PC-3 (cell line): ENCODE results near the gene DCDC2. TPM values are rescaled to one million over a fixed set of nuclear protein-coding genes. Genes with fewer than 3 reads are reported as not detected.

Experiments used
- ATAC-seq: fragments of 200-7000 bp; cut with Tn5 transposase; 2 replicates; pipeline ENCODE4 v1.9.1; 2020; ENCODE audit warnings: mild to moderate bottlenecking, moderate library complexity
- BruUV-seq: library from RNA; stranded (reverse); fragments of 400-500 nt; replicated peaks from 2 replicates; lab custom pipeline; 2021; lab: Mats Ljungman, UMichigan
- CTCF ChIA-PET: fragments of 300-600 bp; sonication (Branson Sonifier 250); formaldehyde crosslinking; loops from one replicate; lab custom pipeline; 2022; ENCODE audit warnings: antibody characterized with exemption; lab: Charles Lee
- POLR2A ChIA-PET: fragments of 300-600 bp; sonication (Branson Sonifier 250); formaldehyde crosslinking; loops from one replicate; lab custom pipeline; 2022; ENCODE audit warnings: antibody characterized with exemption; ENCODE audit not compliant: unreplicated experiment; lab: Charles Lee
- DNase-seq: peaks from one replicate; pipeline ENCODE4 v3.0.0-alpha.2; 2015
- H2AFZ ChIP-seq: fragments of 300-600 bp; sonication (generic); 2 replicates; pipeline ENCODE4 v1.6.0; 2016; ENCODE audit warnings: antibody characterized with exemption, low read length
- H3F3A ChIP-seq: fragments of 300-600 bp; sonication (generic); one replicate; pipeline ENCODE4 v1.6.0; 2017; ENCODE audit warnings: antibody characterized with exemption, low read length, control low read depth, mild to moderate bottlenecking; ENCODE audit not compliant: unreplicated experiment
- H3K27ac ChIP-seq: fragments of 300-600 bp; sonication (generic); 2 replicates; pipeline ENCODE4 v1.5.1; 2016; ENCODE audit warnings: mild to moderate bottlenecking, low read length
- H3K27me3 ChIP-seq: fragments of 300-600 bp; sonication (generic); 2 replicates; pipeline ENCODE4 v1.6.1; 2016; ENCODE audit warnings: low read length, mixed read lengths
- H3K36me3 ChIP-seq: fragments of 300-600 bp; sonication (generic); 2 replicates; pipeline ENCODE4 v1.6.1; 2016; ENCODE audit warnings: low read depth, mixed run types, low read length, mixed read lengths
- H3K4me1 ChIP-seq: fragments of 300-600 bp; sonication (generic); 2 replicates; pipeline ENCODE4 v1.5.1; 2016; ENCODE audit warnings: low read length; ENCODE audit not compliant: insufficient read depth
- H3K4me2 ChIP-seq: fragments of 300-600 bp; sonication (generic); 2 replicates; pipeline ENCODE4 v1.6.0; 2016; ENCODE audit warnings: low read length
- H3K4me3 ChIP-seq: fragments of 300-600 bp; sonication (generic); 2 replicates; pipeline ENCODE4 v1.5.1; 2016; ENCODE audit warnings: mild to moderate bottlenecking, low read length, mixed read lengths
- H3K79me2 ChIP-seq: fragments of 300-600 bp; sonication (generic); 2 replicates; pipeline ENCODE4 v1.6.1; 2017; ENCODE audit warnings: low read length, mixed read lengths
- H3K9ac ChIP-seq: fragments of 300-600 bp; sonication (generic); 2 replicates; pipeline ENCODE4 v1.6.0; 2016; ENCODE audit warnings: mild to moderate bottlenecking, low read length
- H3K9me2 ChIP-seq: fragments of 300-600 bp; sonication (generic); replicated peaks from 2 replicates; pipeline ENCODE4 v1.6.1; 2016; ENCODE audit warnings: mixed run types, low read length, mixed read lengths
- H3K9me3 ChIP-seq: fragments of 300-600 bp; sonication (generic); 2 replicates; pipeline ENCODE4 v1.6.1; 2016; ENCODE audit warnings: low read length, mixed read lengths
- H4K20me1 ChIP-seq: fragments of 300-600 bp; sonication (generic); 2 replicates; pipeline ENCODE4 v1.6.1; 2016; ENCODE audit warnings: low read length, mixed read lengths
- EZH2 ChIP-seq: fragments of 300-600 bp; sonication (generic); IDR thresholded peaks from one replicate; pipeline ENCODE4 v1.6.1; 2017; ENCODE audit warnings: antibody characterized with exemption, mild to moderate bottlenecking, low read length; ENCODE audit not compliant: unreplicated experiment
- EZH2phosphoT487 ChIP-seq: fragments of 300-600 bp; sonication (generic); IDR thresholded peaks from 2 replicates; pipeline ENCODE4 v1.6.1; 2018; ENCODE audit warnings: mild to moderate bottlenecking, antibody characterized with exemption, low read length, borderline replicate concordance
- intact Hi-C: fragments of 100-400 bp; cut with micrococcal nuclease; formaldehyde crosslinking; loops from 2 replicates; pipeline ENCODE4 v1.9.0; 2023
- total RNA-seq: library from RNA; depleted of rRNA; stranded (reverse); fragments of >200 nt; gene quantifications from 2 replicates; pipeline ENCODE4 v1.2.3, GENCODE V29; 2014
- TF ChIP-seq, protein P1 (sequence below): fragments of 300-600 bp; sonication (generic); conservative IDR thresholded peaks from 2 replicates; pipeline ENCODE4 v1.5.1; 2017; ENCODE audit warnings: antibody characterized with exemption, low read depth, mild to moderate bottlenecking, low read length

Gene DCDC2
- total RNA-seq, 1 experiment from 2014 or later = 0.11 TPM

DNA sequence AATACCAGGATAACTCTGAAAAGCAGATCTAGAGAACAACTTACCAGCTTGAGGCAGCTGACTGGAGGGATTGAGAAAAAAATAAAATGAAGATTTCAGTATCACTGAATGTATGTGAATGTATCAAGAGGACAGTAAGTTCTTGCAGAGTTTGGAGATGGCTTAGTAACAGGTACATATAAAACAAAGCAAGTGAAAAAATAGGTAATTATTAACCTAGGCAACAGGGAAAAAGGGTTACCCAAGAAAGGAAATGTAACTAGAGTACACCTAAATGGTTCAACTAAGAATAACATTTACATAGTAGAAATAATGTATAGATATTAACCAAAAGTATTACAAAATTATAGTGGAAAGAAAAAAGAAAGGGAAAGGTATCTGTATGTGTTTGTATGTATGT, 164.5 kb downstream of the DCDC2 start:
- intact Hi-C loops = no loop called here
- TF ChIP-seq EZH2phosphoT487 (no peak), EZH2 (no peak)
- TF ChIP-seq, protein P1, sequence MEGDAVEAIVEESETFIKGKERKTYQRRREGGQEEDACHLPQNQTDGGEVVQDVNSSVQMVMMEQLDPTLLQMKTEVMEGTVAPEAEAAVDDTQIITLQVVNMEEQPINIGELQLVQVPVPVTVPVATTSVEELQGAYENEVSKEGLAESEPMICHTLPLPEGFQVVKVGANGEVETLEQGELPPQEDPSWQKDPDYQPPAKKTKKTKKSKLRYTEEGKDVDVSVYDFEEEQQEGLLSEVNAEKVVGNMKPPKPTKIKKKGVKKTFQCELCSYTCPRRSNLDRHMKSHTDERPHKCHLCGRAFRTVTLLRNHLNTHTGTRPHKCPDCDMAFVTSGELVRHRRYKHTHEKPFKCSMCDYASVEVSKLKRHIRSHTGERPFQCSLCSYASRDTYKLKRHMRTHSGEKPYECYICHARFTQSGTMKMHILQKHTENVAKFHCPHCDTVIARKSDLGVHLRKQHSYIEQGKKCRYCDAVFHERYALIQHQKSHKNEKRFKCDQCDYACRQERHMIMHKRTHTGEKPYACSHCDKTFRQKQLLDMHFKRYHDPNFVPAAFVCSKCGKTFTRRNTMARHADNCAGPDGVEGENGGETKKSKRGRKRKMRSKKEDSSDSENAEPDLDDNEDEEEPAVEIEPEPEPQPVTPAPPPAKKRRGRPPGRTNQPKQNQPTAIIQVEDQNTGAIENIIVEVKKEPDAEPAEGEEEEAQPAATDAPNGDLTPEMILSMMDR = no peak
- ATAC-seq (no peak), DNase-seq (no peak)
- H3K36me3 ChIP-seq = no peaks in the 10 kb centered on the region
- no peaks in the 10 kb centered on the region for H3F3A ChIP-seq
- H3K9me3 ChIP-seq = no peaks in the 10 kb centered on the region
- CTCF ChIA-PET = no interaction called here
- no peak overlapping the region for H3K4me2 ChIP-seq
- no peak overlapping the region for H2AFZ ChIP-seq
- no peak overlapping the region for H3K27ac ChIP-seq
- H3K79me2 ChIP-seq = no peaks in the 10 kb centered on the region
- no peaks in the 10 kb centered on the region for H3K4me1 ChIP-seq
- H4K20me1 ChIP-seq = no peaks in the 10 kb centered on the region
- no peak overlapping the region for H3K4me3 ChIP-seq
- H3K9me2 ChIP-seq = no peaks in the 10 kb centered on the region
- BruUV-seq = no TSS peak
- no peak overlapping the region for H3K9ac ChIP-seq
- peaks cover 56% of the 10 kb centered on the region for H3K27me3 ChIP-seq
- POLR2A ChIA-PET = no interaction called here

DNA sequence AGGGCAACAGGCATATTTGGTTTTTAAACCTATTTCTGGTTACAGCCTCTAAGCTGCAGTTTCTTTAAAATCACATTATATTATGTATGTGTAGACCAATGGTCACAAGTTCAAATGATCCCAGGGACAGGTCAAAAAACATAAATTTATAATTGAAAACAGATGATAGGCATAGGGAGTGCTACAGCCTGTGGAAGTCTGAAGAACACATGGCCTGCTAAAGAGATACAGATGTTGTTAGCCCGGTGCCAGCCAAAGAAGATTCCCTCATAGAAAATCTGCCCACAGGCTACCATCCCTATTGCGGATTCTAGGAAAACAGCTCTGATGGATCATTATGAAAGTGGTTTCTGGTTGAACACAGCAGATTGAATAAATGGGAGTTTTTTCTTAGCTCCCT, 166.5 kb downstream of the DCDC2 start:
- Histone ChIP-seq H4K20me1 (no peaks in the 10 kb centered on the region), H3K27me3 (peaks cover 56% of the 10 kb centered on the region), H2AFZ (no peak overlapping the region), H3K9me2 (no peaks in the 10 kb centered on the region), H3K9ac (no peak overlapping the region), H3F3A (no peaks in the 10 kb centered on the region), H3K9me3 (no peaks in the 10 kb centered on the region), H3K4me3 (no peak overlapping the region), H3K79me2 (no peaks in the 10 kb centered on the region), H3K4me1 (no peaks in the 10 kb centered on the region), H3K36me3 (no peaks in the 10 kb centered on the region), H3K27ac (no peak overlapping the region), H3K4me2 (no peak overlapping the region)
- no peak for ATAC-seq
- TF ChIP-seq EZH2phosphoT487 (no peak), EZH2 (no peak)
- TF ChIP-seq, protein P1 = no peak
- ChIA-PET CTCF (no interaction called here), POLR2A (no interaction called here)
- no TSS peak for BruUV-seq
- intact Hi-C loops = no loop called here
- DNase-seq = no peak

DNA sequence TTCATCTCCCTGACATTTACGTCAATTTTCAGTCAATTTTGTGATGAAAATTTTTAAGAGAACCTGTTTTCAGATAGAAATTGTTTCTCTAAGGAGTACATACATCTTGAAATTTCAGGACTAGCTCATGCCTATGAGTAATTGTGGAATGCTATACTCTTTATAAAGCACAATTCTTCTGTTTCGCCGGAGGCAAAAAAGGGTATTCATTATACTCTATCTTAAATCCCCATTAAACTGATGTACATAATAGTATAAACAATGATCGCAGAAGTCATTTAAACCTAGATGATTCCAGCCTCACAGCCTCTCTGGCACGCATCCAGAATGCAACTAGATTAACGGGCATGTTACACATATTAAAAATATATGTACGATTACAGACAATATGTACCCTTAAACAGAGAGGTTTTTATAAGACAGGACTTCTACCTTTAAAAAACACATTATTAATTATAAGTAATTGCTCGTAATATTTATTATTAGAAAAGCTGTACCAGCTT, 169.2 kb downstream of the DCDC2 start:
- H3K79me2 ChIP-seq = no peaks in the 10 kb centered on the region
- H3K36me3 ChIP-seq = no peaks in the 10 kb centered on the region
- H2AFZ ChIP-seq = no peak overlapping the region
- no TSS peak for BruUV-seq
- H3K9me2 ChIP-seq = no peaks in the 10 kb centered on the region
- no peak overlapping the region for H3K4me2 ChIP-seq
- peaks cover 78% of the 10 kb centered on the region for H3K27me3 ChIP-seq
- intact Hi-C loops = no loop called here
- ChIA-PET POLR2A (no interaction called here), CTCF (no interaction called here)
- TF ChIP-seq EZH2 (no peak), EZH2phosphoT487 (no peak)
- TF ChIP-seq, protein P1 = no peak
- no peaks in the 10 kb centered on the region for H3F3A ChIP-seq
- H3K9me3 ChIP-seq = no peaks in the 10 kb centered on the region
- DNase-seq = no peak
- no peak overlapping the region for H3K9ac ChIP-seq
- ATAC-seq = no peak
- H3K4me3 ChIP-seq = no peak overlapping the region
- H4K20me1 ChIP-seq = no peaks in the 10 kb centered on the region
- no peak overlapping the region for H3K27ac ChIP-seq
- H3K4me1 ChIP-seq = no peaks in the 10 kb centered on the region
